Uterus (tissue), 4 donors: ENCODE measurements around the gene ALPP. TPM values are rescaled to one million over a fixed set of nuclear protein-coding genes. Genes with fewer than 3 reads are reported as not detected.

Experiments used
- DNase-seq, 2 donors: peaks; one replicate each; pipeline ENCODE4 v3.0.0-alpha.2; 2019 to 2020
- H3K27ac ChIP-seq, 2 donors: fragments of 200-600 bp; sonication (generic); 1 replicate in 1 of 2; 2 replicates in 1 of 2; pipeline ENCODE4 v1.5.1; 2016 to 2018
- H3K27me3 ChIP-seq, 2 donors: fragments of 200-600 bp; sonication (generic); one replicate each; pipeline ENCODE4 v1.5.1; 2018 to 2019; ENCODE audit warnings: control low read depth in 1 of 2
- H3K36me3 ChIP-seq, 2 donors: fragments of 200-600 bp; sonication (generic); one replicate each; pipeline ENCODE4 v1.5.1; 2019; ENCODE audit warnings: control low read depth in 1 of 2
- H3K4me1 ChIP-seq, 2 donors: fragments of 200-600 bp; sonication (generic); one replicate each; pipeline ENCODE4 v1.5.1; 2018 to 2019; ENCODE audit warnings: control low read depth in 1 of 2
- H3K4me3 ChIP-seq, 2 donors: fragments of 200-600 bp; sonication (generic); 1 replicate in 1 of 2; 2 replicates in 1 of 2; pipeline ENCODE4 v1.5.1; 2018 to 2019; ENCODE audit warnings: mild to moderate bottlenecking in 1 of 2
- H3K9me3 ChIP-seq, 2 donors: fragments of 200-600 bp; sonication (generic); one replicate each; pipeline ENCODE4 v1.5.1; 2019; ENCODE audit warnings: control low read depth in 1 of 2
- POLR2A ChIP-seq, 2 donors: fragments of 450-650 bp; IDR thresholded peaks; one replicate each; pipeline ENCODE4 v1.6.1; 2016; ENCODE audit warnings: antibody characterized with exemption in 2 of 2, mild to moderate bottlenecking in 1 of 2, moderate library complexity in 1 of 2
- intact Hi-C: fragments of 100-400 bp; cut with DNase I; formaldehyde crosslinking; loops from one replicate; pipeline ENCODE4 v1.15.1; 2023; ENCODE audit warnings: low total_unique reads
- total RNA-seq, 4 donors: library from RNA; depleted of rRNA in 3 of 4; stranded (reverse); fragments of >200 nt in 3 of 4; gene quantifications; one replicate each; pipeline versions ENCODE4 v1.1.0 to v1.2.4, GENCODE V29; 2014 to 2023
- TF ChIP-seq, protein P1 (sequence below), 4 experiments: fragments of 200-600 bp in 2 of 4; fragments of 450-650 bp in 2 of 4; sonication (generic) in 2 of 4; IDR thresholded peaks; one replicate each; pipeline ENCODE4 v1.5.1; 2016 to 2019; ENCODE audit warnings: antibody characterized with exemption in 4 of 4, mild to moderate bottlenecking in 2 of 4, moderate library complexity in 1 of 4
- donor health status: DM: yes; HTN: yes; CAD: no.

The ALPP gene
- total RNA-seq, 4 donors from 2014 or later: 0.62 TPM; not detected in 3

DNA sequence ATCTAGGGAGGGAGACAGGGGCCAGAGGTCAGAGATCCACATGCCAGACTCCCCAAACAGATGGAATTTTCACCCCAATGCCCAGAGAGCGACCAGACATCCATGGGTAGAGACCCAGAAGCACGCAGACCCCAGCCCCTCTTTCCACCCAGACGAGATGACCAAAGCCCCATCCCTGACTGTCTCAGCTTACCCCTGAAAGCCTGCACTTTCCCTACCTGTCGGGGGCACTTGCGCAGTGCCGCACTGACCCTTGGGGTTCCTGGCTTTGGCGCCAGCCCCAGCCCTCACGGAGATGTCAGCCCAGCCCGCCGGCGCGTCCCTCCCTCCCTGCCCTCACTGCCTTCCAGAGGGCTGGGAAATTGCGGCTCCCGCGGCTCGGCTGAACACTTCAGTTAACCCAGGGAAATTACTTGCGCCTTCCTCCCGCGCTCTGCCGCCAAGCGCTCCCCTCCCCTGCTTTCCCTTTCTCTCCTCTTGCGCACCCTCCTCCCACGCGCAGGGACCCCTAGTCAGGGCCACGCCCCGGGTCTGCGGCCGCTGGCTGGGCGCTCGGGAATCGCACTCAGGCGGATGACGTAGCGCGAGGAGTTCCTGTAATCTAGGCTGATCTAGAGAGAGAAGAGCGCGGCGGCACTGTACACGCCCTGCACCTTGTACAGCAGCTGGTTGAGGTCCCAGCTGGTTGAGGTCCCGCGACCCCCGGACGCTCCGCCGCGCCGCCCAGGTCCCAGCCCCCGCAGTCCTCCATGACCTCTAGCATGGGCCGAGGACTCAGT, 40.1 kb downstream of the ALPP start:
- H3K4me1 ChIP-seq: peaks cover 0 to 5% of the 10 kb centered on the region in 2 donors
- H3K4me3 ChIP-seq: no peak overlapping the region
- no peak overlapping the region for H3K27ac ChIP-seq
- TF ChIP-seq, protein P1, sequence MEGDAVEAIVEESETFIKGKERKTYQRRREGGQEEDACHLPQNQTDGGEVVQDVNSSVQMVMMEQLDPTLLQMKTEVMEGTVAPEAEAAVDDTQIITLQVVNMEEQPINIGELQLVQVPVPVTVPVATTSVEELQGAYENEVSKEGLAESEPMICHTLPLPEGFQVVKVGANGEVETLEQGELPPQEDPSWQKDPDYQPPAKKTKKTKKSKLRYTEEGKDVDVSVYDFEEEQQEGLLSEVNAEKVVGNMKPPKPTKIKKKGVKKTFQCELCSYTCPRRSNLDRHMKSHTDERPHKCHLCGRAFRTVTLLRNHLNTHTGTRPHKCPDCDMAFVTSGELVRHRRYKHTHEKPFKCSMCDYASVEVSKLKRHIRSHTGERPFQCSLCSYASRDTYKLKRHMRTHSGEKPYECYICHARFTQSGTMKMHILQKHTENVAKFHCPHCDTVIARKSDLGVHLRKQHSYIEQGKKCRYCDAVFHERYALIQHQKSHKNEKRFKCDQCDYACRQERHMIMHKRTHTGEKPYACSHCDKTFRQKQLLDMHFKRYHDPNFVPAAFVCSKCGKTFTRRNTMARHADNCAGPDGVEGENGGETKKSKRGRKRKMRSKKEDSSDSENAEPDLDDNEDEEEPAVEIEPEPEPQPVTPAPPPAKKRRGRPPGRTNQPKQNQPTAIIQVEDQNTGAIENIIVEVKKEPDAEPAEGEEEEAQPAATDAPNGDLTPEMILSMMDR (IDR thresholded peaks at IDR 0.05): no peak
- no peak for TF ChIP-seq POLR2A (IDR thresholded peaks at IDR 0.05)
- peaks cover 0 to 9% of the 10 kb centered on the region in 2 donors for H3K27me3 ChIP-seq
- H3K9me3 ChIP-seq: no peaks in the 10 kb centered on the region
- intact Hi-C loops: no loop called here
- no peaks in the 10 kb centered on the region for H3K36me3 ChIP-seq
- no peak for DNase-seq

DNA sequence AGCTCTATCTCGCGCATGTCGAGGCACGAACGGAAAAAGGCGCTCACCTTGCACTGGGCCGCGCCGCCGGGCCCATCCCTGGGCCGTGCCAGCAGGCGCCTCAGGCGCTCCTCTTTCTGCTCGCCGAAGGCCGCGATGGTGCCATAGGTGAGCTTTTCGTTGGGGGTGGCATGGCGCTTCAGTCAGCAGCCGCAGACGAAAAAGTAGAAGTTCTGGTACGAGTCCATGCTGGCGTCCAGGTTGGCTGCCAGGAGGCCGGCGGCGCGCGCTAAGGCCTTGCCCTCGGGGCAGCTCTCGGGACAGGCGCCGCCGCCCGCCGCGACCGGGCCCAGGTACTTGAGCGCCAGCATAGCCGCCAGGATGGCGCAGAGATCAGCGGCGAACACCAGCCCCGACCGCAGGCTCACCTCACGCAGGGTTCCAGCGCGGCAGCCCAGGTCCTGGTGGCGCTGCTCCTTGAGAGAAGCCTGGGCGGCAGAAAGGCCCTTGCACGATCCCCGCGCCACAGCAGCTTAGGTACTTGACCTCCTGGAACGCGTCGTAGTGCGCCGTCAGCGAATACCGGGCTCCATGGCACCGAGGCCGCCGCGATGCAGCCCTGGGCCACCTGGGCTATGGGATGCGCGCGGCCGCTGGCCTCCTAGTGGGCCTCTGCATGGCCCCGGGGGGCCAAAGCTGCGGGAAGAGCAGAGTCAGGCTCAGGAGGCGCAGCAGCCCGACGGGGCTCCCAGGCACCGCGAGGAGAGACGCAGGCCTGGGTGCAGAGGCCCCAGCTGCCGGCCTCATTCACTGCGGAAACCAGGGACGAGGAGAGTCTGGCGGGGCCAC, 40.9 kb downstream of the ALPP start:
- Histone ChIP-seq H3K27ac (no peak overlapping the region), H3K4me3 (no peak overlapping the region), H3K27me3 (peaks cover 0 to 9% of the 10 kb centered on the region in 2 donors), H3K4me1 (peaks cover 0 to 5% of the 10 kb centered on the region in 2 donors), H3K36me3 (no peaks in the 10 kb centered on the region), H3K9me3 (no peaks in the 10 kb centered on the region)
- TF ChIP-seq POLR2A (IDR thresholded peaks at IDR 0.05): no peak
- TF ChIP-seq, protein P1 (IDR thresholded peaks at IDR 0.05): no peak
- intact Hi-C loops: no loop called here
- DNase-seq: no peak

DNA sequence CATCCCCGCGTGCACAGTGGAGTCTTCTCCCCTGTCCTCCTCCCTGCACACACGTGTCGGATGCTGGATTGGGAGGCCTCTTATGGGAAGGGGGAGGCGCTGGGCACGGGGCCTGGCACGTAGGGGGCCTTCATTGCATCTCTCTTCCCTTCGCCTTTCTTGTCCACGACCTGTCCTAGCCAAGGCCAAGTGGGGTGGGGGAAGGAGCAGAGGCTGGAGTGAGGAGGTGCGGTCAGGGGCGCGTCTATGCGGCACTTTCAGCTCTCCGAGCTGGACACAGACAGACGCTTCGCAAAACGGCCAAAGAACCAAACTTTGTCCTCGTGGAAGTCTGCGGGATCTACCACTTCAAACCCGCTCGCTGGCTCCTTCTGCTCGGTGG, 41.5 kb downstream of the ALPP start:
- H3K27me3 ChIP-seq: peaks cover 0 to 9% of the 10 kb centered on the region in 2 donors
- H3K27ac ChIP-seq: no peak overlapping the region
- peaks cover 0 to 5% of the 10 kb centered on the region in 2 donors for H3K4me1 ChIP-seq
- no peaks in the 10 kb centered on the region for H3K9me3 ChIP-seq
- DNase-seq: no peak
- no peak overlapping the region for H3K4me3 ChIP-seq
- H3K36me3 ChIP-seq: no peaks in the 10 kb centered on the region
- TF ChIP-seq, protein P1 (IDR thresholded peaks at IDR 0.05): no peak
- TF ChIP-seq POLR2A (IDR thresholded peaks at IDR 0.05): no peak
- intact Hi-C loops: no loop called here

DNA sequence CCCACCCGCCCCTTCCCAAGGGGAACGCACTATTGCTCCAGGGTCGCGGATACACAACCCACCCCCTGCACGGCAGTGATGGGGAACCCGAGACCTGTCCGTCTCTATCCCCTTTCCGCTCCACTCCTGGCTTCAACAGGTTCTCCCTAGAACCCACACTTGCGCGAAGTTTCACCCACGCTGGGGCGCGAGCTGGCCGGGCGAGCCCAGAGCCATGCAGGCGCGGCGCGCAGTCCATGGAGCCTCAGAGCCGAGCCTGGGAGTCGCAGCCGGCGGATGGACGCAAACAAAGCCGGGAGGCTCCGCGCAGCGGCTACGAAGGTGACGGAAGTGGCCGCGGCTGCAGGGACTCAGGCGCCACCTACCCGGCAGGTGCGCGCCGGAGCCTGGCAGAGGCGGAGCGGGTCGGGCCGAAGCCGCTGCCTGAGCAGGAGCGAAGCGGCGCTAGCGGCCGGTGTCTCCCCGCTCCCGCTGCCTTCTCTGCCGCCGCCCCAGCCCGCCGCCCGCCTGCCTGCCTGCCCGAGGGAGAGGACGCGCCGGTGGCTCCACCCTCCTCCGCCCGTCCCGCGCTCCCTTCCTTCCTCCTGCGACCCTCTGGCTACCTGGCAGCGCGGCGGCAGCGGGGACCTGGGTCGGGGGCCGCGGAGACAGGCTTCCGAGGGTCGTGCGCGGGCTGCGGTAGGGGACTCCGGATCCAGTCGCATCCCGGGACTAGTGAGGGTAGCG, 42.1 kb downstream of the ALPP start:
- H3K36me3 ChIP-seq: no peaks in the 10 kb centered on the region
- DNase-seq: no peak
- H3K27ac ChIP-seq: no peak overlapping the region
- H3K9me3 ChIP-seq: no peaks in the 10 kb centered on the region
- TF ChIP-seq, protein P1 (IDR thresholded peaks at IDR 0.05): no peak
- no peak for TF ChIP-seq POLR2A (IDR thresholded peaks at IDR 0.05)
- H3K4me3 ChIP-seq: no peak overlapping the region
- intact Hi-C loops: no loop called here
- peaks cover 0 to 9% of the 10 kb centered on the region in 2 donors for H3K27me3 ChIP-seq
- H3K4me1 ChIP-seq: peaks cover 0 to 5% of the 10 kb centered on the region in 2 donors
